NCI-H2107 (cell line): ENCODE results near the gene PEBP1.
"Not testable (repeated sequence)": the region's sequence is repeated elsewhere in the genome, so short reads cannot be mapped to it uniquely, and the experiment has no call there.

ENCODE experiments used
- DNase-seq: peaks from one replicate; lab custom pipeline; 2025; lab: John Stamatoyannopoulos, UW

PEBP1 gene

DNA sequence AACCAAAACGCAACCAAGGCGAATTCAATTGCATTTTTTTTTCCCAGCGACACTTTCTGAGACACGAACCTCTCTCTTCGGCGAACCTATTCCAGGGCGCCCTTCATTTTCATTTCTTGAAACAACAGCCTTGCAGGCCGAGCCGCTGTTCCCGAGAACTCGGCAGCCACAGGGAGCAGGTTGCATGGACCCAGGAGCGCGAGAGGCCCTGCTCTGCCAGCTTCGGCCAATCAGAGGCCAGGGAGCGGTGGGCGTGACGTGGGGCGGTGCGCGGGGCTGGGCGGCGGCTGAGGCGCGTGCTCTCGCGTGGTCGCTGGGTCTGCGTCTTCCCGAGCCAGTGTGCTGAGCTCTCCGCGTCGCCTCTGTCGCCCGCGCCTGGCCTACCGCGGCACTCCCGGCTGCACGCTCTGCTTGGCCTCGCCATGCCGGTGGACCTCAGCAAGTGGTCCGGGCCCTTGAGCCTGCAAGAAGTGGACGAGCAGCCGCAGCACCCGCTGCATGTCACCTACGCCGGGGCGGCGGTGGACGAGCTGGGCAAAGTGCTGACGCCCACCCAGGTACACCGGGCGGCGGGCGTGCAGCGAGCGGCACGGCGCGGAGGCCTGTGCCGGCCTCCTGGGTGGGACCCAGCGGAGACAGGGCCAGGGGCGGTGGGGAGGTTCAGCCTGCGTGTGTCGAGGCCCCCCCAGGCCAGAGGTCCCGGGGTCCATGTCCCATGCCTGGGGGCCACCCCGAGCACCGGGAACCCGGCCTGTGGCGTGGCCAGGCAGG lies at the start of gene PEBP1:
Gene PEBP1 (plus strand): TSS at position 337 of the 771 bp plus-strand sequence. CDS start 86 bp downstream, at position 423.
- DNase-seq, result peak; percentile 84

DNA sequence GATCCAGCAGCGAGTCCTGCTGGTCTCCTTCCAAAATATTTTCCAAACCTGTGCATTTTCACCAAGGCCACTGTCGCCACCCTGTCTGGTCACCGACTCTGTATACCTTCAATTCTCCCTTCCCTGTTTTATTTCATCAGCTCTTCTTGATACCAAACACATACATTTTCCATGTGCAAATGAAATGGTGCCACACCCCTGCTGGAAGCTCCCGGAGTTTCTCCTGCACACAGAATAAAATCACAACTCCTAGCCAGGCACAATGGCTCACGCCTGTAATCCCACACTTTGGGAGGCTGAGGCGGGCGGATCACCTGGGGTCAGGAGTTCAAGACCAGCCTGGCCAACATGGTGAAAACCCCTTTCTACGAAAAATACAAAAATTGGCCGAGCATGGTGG lies 46.1 kb upstream of the PEBP1 start:
- no peak for DNase-seq

DNA sequence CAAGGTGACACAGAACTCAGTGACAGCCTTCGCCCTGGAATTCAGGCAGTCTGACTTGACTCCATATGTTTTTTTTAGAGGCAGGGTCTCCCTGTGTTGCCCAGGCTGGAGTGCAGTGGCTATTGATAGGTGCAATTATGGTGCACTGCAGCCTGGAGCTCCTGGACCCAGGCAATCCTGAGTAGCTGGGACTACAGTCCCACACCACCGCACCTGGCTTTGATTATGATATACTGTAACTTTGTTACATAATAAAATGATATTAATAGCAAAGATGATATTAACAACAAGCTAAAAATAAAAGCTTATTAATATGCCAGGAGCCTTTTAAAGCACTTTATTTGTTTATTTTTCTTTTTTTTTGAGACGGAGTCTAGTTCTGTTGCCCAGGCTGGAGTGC lies 41.9 kb upstream of the PEBP1 start:
- DNase-seq, result no peak

DNA sequence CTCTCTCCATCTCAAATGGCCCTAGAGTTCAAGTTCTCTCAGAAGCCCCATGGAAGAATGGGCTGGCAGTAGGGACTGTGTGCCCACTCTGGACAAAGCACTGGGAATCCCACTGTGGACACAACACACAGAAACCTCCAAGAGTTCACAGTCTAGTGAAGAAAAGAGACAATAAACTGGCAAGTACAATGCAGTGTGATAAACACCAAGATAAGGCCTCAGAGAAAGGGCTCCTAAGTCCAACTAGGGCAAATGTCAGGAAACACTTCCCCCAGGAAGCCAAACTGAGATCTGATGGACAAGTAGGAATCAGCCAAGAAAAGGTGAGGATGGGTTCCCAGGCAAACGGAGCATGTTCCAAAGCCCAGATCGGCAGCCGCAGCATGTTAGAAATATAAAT lies 37.5 kb upstream of the PEBP1 start:
- DNase-seq, result no peak

DNA sequence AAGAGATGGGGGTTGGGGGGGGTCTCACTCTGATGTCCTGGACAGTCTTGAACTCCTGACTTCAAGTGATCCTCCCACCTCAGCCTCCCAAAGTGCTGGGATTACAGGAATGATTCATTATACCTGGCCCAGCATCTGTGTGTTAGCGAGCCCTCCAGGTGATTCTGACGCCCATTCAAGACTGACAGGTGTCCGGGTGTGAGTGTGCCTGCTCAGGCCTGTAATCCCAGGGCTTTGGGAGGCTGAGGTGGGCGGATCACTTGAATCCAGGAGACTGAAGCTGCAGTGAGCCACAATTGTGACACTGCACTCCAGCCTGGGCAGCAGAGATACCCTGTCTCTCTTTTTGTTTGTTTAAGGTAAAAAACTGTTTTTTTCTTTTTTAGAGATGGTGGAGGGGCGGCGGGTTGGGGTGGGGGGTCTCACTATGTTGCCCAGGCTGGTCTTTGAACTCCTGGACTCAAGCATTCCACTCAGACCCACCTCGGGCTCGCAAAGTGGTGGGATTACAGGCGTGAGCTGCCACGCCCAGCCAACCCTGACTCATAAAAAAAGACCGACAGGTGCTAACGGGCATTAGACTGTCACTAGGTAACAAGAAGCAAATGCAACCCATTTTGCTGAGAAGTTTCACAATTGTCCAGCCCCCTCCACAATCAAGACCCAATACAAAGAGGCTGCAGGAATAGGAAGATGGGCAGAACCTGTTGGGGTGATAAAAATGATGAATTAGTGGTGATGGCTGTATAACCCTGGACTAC lies 36.8 kb upstream of the PEBP1 start:
- peak; percentile 4 for DNase-seq

DNA sequence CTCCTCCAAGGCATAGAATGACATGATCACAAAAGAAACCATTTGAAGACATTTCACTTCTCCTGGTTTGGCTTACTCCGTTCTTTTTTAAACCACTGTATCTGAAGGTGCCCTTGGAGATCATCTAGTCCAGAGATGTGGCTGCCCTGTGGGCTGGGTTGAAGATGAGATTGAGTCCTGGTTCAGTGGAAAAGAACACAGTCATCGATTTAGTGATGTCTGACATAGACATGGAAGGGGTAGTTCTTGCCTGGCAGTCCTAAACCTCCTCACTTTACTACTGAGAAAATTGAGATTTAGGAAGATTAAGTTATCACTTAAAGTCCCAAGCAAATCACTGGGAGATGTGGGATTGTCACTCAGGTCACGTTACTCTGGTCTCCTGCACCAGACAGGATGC lies 34.9 kb upstream of the PEBP1 start:
- no peak for DNase-seq

DNA sequence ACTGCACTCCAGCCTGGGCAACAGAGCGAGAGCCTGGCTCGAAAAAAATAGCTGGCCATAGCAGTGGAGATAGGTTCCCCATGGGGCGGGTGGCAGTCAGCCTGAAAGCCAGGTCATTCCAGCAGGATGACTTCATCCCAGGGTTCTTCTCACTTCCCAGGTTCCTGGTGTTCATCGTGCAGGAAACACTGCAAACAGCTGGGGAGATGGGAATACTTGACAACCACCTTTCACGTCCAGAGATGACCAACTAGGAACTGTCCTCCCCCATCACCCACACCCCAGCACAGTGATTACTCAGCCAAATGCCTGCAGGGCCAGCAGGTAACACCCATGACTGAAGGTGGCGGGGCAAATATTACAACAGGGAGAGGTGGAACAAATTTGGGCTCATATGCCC lies 33.9 kb upstream of the PEBP1 start:
- DNase-seq, result no peak

DNA sequence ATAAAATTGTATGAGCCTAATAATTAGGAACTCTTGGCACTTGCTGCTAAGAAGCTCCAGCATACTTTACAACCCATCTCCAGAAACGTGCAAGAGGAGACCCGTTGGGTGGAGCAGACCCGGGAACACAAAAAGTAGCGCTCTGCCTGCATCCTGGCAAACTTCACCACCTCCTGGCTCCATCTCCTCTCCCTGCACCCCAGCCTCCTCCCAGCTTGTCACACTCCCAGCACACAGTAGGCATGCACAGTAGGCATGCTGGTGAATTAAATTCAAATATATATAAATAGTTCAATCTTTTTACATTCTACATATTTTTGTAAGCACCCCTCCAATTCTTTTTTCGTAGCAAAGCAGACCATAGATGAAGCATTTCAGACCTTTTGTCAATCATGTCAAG lies 33.3 kb upstream of the PEBP1 start:
- DNase-seq, result no peak

DNA sequence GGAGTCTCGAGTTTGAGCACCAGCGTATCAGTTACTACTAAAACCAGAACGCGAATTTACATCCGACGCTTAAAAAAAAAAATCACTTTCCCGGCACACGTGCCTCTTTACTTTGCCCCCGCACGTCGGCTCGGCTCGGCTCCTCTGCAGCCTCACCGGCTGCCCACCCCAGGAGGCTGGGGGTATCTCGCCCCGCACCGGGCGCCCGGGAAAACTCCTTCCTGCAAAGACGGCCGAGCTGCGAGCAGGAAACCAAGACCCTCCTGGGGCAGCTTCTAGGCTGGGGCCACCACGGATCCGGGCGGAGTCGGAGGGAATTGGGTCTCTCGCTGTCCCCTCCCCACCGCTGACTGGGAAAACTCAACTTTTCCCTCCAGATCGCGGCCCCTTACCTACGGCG lies 32.7 kb upstream of the PEBP1 start:
- peak; percentile 20 for DNase-seq

DNA sequence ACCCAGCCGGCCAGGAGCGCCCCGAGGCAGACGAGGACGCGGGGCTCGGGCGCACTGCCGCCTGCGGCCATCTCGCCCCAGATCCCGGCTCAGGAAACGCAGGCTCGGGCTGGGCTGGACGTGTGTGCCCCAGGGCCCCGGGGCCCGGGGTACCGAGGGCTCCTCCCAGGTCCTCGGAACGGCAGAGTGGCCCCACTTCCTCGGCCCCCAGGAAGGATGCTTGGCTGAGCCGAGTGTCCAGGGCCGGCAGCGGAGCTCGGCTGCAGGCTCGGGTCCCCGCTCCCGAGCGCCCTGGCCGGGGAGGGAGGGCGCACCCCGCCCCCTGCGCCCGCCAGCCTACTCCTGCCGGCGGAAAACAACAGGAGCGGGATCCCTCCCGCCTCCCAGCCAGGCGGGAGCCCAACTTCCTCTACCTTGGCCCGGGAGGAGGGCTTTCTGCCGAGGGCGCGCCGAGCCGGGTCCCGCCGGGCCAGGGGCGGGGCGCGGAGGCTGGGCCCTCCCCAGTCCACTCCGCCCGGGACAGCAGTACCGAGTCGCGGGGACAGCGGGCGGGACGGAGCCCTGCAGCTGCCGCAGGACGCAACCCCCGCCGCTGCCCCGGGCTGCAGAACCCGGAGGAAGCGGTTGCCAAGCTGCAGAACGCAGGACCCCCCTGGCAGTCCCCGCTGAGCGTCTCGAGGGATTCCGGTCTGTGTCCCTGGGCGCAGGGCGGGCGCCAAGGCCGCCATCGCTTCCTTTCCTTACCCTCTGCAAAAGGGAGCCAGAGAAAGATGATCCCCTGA lies 32.1 kb upstream of the PEBP1 start, which contains the start of gene VSIG10:
Gene VSIG10 (minus strand): TSS at position 411 of the 782 bp plus-strand sequence. CDS start 340 bp downstream, at position 71.
- DNase-seq, result peak; percentile 55

DNA sequence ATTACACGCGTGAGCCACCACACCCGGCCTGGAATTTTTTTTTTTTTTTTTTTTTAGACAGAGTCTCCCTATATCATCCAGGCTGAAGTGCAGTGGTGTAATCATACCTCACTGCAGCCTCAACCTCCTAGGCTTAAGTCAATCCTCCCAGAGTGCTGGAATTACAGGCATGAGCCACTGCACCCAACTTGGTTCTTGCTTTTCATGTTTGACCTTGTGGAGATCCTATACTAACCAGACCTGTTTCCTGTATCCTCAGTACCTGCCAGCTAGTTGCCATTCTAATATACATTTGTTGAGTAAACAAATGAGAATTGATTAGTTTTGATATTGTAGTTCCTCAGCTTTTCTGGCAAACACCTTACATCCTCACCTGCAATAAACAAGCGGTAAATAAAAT lies 28.9 kb upstream of the PEBP1 start:
- DNase-seq, result no peak

DNA sequence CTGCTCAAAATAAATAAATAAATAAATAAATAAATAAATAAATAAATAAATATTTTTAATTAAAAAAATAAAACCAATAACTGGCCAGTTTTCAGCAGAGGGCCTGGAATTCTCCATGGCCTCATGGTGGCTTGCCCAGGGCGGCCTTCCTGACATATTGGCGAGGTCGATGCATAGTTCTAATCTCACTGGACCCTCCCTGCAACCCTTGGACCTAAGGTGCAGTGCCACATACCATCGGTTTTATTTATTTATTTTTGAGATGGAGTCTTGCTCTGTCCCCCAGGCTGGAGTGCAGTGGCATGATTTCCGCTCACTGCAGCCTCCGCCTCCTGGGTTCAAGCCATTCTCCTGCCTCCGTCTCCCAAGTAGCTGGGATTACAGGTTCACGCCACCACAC lies 28.2 kb upstream of the PEBP1 start:
- DNase-seq, result no peak

DNA sequence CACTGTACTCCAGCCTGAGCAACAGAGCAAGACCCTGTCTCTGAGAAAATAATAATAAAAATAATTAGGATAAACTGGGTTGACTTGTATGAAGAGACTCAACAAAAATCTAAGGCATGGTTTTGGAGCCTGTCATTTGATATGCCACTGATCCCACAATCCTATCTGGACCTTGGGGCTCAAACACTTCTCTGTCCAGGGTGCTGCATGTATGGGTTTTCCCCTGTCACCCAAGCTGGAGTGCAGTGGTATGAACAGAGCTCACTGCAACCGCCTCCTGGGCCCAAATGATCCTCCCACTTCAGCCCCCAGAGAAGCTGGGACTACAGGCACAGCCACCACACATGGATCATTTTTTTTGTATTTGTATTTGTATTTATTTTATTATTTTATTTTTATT lies 26.8 kb upstream of the PEBP1 start:
- no peak for DNase-seq

DNA sequence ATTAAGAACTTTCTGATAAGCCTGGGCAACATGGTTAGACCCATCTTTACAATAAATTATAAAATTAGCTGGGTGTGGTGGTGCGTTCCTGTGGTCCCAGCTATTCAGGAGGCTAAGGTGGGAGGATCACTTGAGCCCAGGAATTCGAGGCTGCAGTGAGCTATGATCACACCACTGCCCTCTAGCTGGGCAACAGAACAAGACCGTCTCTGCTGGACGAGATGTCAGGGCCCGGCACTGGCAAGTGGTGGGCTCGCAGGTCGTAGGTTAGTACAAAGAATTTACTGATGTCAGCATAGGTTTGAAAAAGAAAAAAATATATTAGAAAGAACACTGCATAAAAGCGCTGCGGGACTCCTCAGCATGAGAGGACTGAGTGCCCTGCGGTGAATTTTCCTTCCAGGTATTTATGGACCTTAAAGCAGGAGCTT lies 16.5 kb upstream of the PEBP1 start:
- no peak for DNase-seq

DNA sequence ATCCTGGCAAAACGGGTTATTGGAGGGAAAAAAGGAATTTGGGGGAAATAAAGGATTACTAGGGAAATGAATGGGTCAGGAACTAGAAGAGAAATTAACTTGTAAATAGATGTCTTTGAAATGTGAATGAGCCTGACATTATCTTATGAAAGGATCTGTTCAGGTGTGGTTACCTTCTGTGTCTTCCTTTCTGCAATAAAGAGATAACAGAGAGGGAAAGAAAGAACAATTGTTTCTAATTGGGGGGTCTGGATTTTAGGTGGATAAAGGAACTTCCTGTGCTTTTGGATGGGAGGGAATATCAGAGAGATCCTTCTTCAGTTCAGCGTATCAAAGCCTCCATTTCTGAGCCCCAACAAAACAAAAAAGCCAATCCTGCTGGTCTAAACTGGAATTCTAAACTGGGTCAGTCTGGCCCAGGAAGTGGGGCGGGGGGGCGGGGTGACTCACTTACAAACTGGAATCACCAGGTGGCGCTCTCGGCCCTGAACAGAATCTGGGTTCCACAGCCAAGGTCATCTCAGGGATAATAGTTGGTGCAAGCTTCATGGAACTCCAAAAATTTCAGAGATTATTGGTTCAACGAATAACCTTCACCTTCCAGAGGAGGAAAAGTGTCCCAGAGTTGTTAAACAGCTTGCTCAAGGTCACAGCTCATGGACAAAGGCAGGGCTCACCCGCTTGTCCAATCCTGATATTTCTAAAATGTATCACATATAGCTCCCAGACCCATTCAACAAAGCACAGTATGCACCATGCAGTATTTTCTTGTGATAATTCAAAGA lies 15.2 kb upstream of the PEBP1 start:
- peak; percentile 68 for DNase-seq

DNA sequence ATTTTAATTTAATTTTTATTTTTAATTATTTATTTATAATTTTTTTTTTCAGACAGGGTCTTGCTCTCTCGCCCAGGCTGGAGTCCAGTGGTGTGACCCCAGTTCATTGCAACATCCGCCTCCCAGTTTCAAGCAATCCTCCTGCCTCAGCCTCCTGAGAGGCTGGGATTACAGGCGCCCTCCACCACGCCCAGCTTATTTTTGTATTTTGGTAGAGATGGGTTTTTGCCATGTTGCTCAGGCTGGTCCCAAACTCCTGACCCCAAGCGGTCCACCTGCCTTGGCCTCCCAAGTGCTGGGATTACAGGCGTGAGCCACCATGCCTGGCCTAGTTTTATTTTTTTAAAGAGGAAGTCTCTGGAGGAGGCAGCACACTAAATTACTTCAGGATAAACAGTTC lies 13.7 kb upstream of the PEBP1 start:
- no peak for DNase-seq

DNA sequence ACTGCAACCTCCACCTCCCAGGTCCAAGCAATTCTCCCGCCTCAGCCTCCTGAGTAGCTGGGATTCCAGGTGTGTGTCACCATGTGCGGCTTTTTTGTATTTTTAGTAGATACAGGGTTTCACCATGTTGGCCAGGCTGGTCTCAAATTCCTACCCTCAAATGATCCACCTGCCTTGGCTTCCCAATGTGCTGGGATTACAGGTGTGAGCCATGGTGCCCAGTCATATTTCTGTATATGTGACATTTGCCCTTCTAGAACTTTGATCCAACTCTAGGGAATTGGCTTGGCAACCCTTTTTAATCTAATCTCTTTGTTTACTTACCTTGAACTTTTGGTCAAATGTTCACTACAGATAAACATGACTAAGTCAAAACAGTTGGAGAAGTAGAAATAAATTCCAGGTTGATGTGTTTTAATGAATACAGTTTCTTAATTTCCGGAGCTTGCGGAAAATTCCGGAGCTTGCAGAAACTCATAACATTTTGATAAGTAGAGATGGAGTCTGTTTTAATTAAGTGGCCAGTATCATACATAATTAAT lies 11.5 kb upstream of the PEBP1 start:
- DNase-seq, result no peak

DNA sequence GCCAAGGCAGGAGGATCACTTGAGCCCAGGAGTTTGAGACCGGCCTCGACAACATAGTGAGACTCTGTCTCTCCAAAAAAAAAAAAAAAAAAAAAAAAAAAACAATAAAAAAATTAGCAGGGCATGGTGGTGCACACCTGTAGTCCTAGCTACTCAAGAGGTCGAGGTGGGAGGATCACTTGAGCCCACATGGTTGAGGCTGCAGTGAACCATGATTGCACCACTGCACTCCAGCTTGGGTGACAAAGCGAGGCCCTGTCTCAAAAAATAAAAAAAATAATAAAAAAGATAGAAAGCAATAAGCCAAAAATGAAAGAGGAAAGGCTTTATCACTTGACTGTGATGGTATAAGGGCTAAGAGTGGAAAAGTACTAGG lies 10.2 kb upstream of the PEBP1 start:
- DNase-seq, result no peak

DNA sequence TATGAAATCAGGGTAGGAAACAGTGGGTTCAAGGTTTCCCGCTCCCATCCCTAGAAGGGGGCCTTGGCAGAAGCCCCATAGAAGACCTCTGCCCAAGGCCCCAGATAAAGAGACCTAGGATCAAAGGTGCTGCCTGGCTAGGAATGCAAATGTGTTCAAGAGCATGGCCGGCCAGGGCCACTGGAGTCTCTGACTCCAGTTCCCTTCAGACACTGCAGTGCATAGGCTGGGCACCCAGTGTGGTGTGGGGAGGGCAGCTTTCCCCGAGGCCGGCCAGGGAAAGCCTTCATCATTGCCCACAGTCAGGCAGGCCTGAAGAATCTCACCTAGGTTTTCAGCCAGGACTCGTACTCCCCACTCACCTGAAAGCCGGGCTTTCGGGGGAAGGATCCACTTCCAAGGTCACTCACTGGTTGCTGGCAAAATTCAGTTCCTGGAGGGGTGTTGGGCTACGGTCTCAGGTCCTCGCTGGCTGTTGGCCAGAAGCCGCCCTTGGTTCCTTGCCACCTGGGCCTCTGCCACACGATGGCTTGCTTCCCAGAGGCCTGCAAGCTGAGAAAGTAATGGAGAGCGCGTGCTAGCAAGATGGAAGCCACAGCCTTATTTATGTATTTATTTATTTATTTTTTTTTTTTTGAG lies 9.7 kb upstream of the PEBP1 start:
- no peak for DNase-seq

DNA sequence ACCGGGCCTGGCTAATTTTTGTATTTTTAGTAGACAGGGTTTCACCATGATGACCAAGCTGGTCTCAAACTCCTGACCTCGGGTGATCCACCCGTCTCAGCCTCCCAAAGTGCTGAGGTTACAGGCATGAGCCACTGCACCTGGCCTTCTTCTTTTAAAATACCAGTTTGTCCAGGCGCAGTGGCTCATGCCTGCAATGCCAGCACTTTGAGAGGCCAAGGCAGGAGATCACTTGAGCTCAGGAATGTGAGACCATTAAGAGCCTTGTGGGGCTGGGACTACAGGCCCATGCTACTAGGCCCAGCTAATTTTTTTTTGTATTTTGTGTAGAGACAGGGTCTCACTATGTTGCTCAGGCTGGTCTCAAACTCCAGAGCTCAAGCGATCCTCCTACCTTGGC lies 8.1 kb upstream of the PEBP1 start:
- DNase-seq, result no peak

DNA sequence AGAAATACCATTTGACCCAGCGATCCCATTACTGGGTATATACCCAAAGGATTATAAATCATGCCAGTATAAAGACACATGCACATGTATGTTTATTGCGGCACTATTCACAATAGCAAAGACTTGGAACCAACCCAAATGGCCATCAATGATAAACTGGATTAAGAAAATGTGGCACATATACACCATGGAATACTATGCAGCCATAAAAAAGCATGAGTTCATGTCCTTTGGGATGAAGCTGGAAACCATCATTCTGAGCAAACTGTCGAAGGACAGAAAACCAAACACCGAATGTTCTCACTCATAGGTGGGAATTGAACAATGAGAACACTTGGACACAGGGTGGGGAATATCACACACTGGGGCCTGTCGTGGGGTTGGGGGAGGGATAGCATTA lies 6.5 kb upstream of the PEBP1 start:
- DNase-seq, result not testable (repeated sequence)
